ENCODE measurements around the gene KCNF1.
"Not testable (repeated sequence)": the region's sequence is repeated elsewhere in the genome, so short reads cannot be mapped to it uniquely, and the experiment has no call there.

The KCNF1 gene

DNA sequence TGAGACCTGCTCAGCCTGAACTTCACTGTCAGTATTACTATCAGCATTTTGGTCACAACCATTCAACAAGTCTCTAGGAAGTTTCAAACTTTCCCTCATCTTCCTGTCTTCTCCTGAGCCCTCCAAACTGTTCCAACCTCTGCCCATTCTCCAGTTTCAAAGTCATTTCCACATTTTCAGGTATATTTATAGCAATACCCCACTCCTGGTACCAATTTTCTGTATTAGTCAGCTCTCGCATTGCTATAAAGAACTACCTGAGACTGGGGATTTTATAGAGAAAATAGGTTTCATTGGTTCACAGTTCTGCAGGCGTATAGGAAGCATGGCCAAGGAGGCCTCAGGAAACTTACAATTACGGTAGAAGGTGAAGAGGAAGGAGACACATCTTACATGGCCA is 27.3 kb downstream of the KCNF1 start:
- DNase-seq (ENCODE audit: low spot score), result no peak

DNA sequence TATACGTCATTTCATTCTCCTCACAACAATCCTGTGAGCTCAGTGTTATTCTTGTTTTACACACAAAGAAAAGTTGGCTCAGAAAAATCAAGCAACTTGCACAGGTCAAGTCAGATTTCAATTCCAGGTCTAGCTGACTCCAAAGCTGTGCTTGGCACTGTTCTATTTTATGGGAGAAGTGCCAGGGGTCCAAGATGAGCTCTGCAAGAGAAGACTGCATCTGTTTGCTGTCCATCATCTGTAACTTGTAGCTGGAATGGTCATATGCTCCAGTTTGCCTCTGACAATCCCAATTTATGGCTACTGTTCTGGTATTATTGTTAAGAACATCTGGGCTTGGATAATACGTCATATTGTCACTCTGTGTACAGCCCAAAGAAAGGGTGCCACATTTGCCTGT is 28.9 kb downstream of the KCNF1 start:
- no peak for DNase-seq (ENCODE audit: low spot score)

DNA sequence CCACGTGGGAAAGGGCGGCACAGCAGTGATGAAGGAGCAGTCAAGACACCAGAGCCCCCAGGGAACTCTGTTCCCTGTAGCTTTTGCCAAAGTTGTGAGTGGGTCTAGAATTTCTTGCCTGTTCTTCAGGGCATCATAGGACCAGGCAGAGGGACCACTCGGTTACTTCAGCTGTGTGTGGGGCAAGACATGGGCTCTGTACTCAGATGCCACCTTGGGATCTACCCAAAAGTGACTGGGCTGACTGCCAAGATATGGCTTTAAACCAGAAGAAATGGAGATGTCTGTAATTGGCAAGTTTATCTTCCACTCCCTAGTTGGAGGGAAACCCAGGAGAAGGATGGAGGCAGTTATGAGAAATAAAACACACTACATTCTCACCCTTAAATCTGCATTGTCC is 29.6 kb downstream of the KCNF1 start:
- DNase-seq (ENCODE audit: low spot score), result no peak

DNA sequence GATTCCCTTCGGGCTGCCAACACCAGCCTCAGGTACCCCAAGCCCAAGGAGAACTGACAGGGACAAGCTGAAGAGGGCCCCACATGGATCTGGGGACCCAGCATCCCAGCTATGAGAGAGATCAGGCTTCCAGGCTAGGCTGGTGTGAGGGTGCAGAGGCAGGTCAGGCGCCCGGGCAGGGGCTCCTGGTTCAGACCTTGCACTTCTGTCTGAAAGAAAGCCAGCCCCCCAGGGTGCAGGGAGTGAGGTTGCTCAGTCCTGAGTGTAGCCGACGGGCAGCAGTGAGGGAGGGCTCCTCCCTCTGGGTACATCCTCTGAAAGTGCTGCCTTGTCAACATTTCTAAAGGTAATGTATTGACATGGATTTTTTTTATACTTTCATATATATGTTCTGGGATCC is 33.1 kb downstream of the KCNF1 start:
- DNase-seq (ENCODE audit: low spot score), result no peak

DNA sequence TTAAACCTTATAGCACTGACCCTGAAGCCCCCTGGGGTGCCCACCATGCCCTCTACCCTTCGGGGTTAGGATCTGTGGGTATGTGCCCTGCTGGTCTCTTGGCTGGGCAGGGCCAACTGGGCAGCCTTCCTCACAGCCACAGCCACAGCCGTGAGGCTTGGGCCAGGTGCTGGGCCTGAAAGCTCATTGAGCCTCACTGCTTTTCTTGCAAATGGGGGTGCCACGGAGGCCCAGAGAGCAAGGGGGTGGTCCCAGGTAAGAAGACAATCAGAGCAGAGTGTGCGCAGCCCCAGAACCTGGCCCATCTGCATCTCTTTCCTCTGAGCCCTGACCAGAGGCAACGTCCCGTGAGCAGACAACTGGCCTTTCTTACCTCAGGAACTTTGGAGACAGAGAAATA is 34.7 kb downstream of the KCNF1 start:
- no peak for DNase-seq (ENCODE audit: low spot score)

DNA sequence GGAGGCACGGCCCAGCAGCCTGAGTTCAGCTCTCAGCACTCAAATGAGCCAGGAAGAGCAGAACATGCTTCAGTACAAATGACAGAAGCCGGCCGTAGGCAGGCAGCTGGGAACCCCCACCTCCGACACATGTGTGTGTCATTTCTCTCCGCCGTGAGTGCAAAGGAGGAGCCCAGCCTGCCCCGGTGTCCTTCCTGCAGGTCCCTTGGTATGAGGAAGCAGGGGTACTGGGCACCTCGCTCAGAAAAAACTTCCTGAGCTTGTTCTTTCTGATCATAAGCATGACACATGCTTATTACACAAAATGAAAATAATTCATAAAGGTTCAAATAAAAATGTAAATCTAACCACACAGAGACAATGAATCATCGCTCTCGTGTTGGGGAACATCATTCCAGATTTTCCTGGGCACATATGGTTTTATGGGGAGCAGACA is 35.3 kb downstream of the KCNF1 start:
- no peak for DNase-seq (ENCODE audit: low spot score)

DNA sequence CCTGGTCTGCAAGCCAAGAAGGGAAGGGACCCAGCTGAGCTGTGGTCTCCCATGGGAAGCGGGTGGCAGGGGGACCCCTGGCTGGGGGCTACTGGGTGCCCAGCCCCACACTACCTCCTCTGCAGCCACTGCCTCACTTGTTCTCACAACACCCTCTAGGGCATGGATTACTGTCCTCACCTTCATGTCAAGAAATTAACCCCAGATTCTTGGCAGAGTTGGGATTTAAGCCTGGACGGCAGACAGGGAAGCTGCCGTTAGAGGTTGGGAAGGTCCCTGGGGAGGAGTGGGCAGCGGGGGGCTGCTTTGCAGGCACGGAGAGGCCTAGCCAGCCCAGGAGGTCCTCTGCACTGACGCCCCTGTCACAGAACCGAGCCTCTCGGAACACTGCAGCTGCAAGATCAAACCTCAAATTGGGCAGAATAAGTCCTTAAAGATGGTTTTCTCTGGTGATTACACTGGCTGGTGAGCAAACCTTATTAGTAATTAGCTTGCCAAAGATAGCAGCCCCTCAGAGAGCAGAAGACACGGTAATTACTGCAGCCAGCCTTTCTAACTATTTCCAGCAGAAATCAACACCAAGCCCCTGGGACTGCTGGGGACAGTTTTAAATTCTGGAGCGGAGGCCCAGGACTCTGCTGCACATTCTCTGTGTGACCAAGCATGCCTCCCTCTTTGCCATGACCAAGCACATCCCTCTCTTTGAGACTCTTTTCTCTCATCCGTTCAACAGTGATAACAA is 35.9 kb downstream of the KCNF1 start:
- no peak for DNase-seq (ENCODE audit: low spot score)

DNA sequence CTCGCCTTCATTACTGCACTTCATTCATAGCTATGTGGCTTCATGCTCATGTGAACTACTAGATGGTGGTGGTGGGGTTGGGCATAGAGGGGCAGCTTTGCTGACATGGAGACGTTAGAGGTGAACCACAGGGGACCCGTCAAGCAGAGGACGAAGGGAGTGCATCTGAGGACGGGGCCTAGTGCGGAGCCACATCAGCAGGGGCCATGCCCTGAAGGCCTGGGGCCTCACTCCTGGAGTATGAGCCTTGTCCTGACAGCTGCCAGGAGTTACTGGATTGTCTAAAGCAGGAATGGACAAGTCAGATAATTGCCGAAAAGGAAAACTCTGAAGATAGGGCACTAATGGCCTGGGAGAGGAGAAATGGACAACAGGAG is 36.4 kb downstream of the KCNF1 start:
- DNase-seq (ENCODE audit: low spot score), result no peak

DNA sequence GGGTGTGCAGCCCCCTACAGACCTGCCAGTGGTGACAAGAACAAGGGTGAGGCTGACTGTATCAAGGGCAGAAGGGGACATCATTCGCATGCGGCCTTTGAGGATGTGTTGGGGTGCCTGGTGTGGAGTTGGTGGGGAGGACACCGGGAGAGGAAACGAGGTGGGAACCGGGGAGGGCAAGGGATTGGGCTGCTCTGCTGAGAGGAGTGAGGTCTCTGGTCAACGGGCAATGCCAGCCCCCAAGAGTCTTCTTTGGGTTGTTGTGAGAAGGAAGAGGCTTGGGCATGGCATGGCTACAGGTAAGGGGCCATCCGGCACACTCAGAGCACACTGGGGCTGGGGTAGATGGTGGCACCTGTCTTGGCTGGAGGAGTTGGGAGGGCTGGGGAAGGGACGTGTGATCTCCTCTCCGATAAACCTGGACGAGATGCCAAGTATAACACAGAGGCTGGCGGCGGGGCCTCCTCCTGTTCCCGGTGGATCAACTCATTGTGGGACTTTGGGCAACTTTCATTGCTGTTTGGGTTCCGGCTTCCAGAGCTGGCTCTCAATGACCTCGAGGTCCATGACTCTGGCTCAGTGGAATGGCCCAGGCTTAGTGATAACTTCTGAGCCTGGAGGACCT is 37.0 kb downstream of the KCNF1 start:
- no peak for DNase-seq (ENCODE audit: low spot score)

DNA sequence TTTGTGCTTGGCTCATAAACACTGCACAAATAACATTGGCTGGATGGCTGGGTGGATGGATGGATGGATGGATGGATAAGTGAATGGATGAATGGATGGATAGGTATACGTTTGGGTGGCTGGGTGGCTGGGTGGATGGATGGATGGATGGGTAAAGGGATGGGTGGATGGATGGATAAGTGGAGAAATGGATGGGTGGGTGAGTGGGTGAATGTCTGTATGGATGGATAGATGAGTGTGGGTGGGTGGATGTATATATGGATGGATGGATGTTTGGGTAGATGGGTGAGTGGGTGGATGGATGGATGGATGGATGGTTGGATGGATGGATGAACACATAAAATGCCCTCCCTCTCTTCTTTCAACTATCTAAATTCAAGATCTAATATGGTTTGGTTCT is 38.1 kb downstream of the KCNF1 start:
- DNase-seq (ENCODE audit: low spot score), result no peak

DNA sequence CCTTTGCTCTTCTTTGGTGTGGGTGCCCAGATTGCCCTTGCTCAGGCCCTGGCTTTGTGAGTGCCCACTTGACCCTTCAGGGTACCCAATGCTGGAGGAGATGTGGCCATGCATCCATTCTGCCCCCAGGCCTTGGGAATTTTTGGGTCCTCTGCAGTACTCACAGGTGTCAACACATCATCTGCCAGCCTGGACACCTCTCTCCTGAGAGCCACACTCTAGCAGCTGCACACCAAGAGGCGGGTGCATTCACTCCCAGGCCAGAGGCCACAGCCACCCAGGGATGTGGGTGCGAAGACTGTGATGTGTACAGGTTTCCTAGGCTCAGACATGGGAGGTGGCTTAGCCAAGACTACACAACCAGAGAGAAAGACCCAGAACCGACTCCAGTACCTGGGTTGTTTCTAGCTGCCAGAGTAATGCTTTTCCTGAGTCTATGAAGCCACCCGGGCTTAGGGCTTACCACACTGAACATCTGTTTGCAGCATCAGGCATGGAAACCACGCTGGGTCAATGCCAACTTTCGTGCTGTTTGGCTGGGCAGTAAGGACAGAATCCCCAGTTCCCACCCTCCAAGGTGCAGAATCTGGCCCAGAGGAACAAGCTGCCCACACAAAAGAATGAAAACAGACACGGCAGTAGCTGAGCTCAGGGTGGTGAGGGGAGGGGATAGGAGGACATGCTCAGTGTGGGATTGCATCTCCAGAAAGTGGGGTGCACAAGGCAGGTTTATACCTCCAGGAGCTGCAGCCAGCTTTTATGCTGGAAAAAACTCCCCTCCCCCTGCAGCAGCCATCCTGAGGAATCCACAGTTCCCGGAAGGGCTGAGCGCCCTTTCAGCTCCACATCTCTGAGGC is 40.1 kb downstream of the KCNF1 start:
- no peak for DNase-seq (ENCODE audit: low spot score)

DNA sequence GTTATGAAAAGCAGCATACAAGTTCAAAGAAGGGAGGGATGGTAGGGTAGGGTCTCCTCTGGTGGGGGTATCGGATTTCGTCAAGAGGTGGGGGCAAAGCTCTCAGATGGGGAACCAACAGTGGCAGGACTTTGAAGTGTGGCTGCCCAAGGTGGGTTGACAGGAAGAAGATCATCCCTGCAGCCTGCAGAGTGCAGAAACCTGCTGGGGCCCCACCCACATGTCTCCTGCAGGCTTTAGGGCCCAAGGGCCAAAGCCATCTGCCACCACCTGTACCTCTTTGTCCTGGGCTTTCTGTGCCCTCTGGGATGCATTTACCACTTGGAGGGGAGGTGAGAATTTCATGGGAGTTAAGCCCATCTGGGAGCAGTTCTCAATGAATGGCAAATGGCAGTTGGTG is 42.7 kb downstream of the KCNF1 start:
- DNase-seq (ENCODE audit: low spot score), result no peak

DNA sequence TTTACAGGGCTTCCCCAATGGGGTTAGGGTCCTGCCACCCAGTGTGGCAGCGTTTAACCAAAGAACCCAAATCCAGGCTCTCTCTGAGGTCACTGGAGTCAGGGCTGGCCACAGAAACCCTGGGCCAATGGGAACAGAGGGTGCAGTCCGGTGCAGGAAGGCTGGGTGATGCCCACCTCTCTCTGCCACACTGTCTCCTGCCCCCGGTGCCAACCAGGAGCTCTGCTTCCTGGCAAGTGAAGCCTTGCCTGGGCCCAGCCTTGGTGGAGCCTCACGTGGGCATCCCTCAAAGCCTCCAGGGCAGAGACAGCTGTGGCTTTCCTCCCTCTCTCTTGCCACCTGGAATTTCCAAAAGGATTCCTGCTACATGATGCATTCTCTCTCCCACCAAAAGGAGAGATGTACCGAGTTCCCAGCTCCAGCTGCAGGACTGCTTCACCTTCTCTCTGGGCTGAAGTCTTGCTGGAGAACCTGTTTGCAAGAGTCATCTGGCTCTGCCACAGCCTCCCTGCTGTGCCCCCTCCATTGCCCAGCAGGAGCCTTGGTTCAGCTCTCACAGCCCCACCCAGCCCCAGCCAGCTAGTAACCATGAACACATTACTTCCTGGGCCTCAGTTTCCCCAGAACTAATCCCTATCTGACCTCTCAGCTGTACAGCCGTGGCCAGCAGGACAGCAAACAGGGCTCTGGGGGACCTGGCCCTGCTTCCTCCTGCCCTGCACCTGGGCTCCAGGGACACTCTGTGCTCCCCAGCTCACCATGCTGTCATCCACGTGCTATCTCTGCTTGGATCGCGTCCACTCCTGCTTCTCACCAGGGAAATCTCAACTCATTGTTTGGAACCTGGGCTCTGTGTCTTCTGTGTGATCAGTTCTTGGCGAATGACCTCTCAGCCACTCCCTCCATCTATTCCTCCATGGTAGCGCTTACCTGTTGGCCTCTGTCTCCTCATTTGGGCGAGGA is 43.4 kb downstream of the KCNF1 start:
- DNase-seq (ENCODE audit: low spot score), result no peak

DNA sequence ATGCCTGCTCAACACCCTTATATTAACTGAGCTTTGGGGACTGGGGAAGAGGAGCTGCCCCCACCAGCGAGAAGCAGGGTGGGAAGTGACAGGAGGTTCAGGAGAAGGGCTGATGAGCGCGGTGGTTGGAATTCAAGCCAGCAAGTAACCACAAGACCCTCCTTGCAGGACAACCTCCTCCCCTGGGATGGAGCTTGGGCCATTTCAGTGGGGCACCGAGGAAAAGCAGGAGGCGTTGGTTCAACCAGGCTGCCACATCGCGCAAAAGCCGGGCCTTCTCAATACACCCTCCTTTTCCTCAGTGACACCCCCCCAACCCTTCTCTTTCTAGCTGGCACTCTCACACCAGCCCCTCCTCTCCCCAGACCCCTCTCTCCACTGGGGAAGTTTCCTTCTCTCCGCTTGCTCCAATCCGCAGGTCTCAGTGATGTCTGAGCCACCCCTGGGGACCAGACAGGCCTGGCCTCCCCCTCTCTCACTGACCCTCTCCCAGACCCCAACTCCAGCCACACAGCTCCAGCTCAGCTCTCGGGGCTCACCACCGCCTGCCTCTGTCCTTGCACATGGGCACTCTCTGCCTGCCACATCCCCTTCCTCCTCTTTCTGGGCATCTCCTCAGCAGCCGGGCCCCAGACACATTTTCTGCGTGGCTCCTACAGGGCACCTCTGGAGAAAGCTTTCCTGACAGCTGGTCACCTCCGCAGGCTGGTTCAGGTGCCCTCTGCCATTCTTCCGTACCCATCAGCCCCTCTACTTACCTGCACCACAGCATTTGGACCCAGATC is 44.5 kb downstream of the KCNF1 start:
- no peak for DNase-seq (ENCODE audit: low spot score)

DNA sequence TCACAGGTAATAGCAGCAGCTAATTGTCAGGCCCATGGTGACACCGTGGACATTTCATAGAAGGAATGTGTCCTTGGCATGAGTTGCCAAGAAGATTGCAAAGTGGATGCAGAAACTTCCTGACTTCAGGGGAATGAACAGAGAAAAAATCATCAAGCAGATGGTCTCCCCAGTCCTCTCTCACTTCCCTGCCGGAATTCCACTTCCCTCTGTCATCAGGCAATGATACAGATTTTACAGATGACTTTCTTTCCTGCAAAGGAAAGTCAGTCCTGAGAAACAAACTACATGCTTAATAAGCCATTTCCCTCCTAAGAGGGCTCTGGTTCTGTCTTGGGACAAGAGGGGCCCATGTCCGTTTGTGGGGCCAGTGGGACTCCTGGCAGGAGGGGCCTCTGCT is 45.7 kb downstream of the KCNF1 start:
- no peak for DNase-seq (ENCODE audit: low spot score)

DNA sequence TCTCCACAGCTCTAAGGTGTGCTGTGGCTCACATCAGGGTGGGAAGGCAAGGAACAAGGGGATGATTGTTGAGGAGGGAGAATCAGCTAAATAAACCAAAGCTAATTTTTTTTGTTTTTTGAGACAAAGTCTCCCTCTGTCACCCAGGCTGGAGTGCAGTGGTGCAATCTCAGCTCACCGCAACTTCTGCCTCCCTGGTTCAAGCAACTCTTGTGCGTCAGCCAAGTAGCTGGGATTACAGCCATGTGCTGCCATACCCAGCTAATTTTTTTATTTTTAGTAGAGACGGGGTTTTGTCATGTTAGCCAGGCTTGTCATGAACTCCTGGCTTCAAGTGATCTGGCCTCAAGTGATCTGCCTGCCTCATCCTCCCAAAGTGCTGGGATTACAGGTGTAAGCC is 46.7 kb downstream of the KCNF1 start:
- DNase-seq (ENCODE audit: low spot score), result not testable (repeated sequence)

DNA sequence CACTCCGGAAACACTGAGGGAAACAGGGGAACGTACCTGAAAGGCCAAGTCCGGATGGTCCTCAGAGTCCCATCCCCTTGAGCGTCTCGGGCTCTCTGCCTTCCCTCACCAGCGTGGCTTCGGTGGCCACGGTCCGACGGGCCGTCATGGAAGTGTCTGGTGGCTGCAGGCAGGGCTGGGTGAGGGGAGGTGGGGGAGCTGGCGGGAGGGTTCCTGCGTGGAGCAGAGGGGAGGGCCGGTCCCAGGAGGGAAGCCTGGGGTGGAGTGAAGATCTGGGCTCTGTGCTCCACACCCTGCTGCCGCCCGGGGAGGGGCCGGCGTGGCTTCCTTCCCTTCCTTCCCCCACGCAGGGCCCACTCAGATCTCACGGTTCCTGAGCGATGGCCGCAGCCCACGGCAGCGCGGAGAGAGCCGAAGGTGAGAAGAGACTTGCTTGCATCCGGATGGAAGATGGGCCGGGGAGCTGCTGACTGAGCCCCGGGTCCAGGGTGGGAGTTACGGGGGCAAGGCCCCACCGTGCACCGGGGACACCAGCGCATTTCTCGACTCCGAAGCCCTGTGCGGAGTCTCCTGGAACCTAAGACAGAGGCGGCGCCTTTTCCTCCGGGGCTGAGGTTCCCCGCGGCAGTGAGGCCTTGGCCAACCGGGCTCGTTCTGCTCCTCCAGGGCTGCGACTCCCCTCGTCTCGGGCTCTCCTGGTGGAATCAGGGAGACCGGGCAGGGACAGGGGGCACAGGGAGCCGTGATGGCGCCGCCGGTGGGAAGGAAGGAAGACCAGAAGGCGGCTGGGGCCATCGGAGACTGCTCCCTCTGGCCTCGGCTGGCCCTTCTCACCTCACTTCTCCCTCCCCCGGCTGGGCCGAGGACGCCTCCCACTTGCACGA is 49.1 kb downstream of the KCNF1 start:
- no peak for DNase-seq (ENCODE audit: low spot score)

DNA sequence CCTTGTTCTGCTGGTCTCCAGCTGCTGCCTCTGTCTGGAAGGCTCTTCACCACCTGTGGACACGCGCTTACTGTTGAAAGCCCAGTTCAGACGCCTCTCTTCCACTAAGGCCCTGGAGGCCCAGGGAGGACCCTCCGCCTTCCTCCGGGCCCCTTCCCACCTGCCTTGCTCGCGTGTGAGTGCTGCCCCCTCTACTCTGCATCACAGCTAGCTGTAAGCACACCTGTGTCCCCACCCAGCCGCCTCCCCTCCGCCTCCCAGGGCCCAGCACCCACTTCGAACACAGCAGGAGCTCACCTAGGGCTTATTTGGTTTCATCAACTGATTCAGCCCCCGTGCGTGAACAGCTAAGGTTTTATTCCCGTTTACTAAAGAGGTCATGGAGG is 49.7 kb downstream of the KCNF1 start:
- no peak for DNase-seq (ENCODE audit: low spot score)

DNA sequence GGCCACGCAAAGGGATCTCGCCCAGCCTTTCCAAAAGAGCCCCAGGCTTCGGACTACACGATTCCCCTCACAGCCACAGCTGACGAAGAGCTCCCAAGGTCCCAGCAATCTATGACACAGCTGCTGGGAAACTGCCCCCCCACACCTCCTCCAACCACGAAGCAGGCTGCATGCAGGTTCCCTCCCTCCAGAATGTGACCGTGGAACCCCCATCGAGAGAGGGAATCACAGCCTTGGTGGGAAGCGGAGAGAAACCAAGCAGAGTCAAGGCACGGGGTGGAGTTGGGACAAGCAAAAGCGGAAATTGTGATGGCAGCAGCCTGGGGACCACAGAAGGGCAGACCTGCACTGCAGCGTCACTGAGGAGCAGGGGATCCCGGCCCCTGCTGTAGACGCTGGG is 50.3 kb downstream of the KCNF1 start:
- no peak for DNase-seq (ENCODE audit: low spot score)

DNA sequence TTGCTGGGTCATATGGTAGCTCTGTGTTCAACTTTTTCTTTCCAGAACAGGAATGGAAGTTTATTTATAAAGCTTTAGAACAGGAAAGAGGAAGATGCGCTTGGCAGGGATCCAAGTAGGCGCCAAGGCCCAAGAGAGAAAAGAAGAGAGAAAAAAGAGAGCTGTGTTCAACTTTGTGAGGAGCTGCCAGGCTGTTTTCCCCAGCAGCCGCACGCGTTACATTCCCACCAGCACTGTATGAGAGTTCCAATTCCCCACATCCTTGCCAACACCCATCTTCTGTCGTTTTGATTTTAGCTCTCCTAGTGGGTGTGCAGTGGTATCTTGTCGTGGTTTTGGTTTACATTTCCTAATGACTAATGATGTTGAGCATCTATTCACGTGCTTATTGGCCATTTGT is 51.4 kb downstream of the KCNF1 start:
- DNase-seq (ENCODE audit: low spot score), result no peak
